SK-N-SH treated with all-trans-retinoic acid at 6 μM for 48 hours (cell line): ENCODE results near the gene RET.

Source experiments
- BACH2 ChIP-seq: fragments of 250-450 bp; sonication (Bioruptor Pico); IDR thresholded peaks from 2 replicates; pipeline ENCODE4 v1.9.0; 2021; ENCODE audit warnings: mild to moderate bottlenecking, borderline replicate concordance
- ZC3H10 ChIP-seq: fragments of 250-450 bp; sonication (Bioruptor Pico); IDR thresholded peaks from 2 replicates; pipeline ENCODE4 v1.5.1; 2021; ENCODE audit warnings: mild to moderate bottlenecking, moderate library complexity

DNA sequence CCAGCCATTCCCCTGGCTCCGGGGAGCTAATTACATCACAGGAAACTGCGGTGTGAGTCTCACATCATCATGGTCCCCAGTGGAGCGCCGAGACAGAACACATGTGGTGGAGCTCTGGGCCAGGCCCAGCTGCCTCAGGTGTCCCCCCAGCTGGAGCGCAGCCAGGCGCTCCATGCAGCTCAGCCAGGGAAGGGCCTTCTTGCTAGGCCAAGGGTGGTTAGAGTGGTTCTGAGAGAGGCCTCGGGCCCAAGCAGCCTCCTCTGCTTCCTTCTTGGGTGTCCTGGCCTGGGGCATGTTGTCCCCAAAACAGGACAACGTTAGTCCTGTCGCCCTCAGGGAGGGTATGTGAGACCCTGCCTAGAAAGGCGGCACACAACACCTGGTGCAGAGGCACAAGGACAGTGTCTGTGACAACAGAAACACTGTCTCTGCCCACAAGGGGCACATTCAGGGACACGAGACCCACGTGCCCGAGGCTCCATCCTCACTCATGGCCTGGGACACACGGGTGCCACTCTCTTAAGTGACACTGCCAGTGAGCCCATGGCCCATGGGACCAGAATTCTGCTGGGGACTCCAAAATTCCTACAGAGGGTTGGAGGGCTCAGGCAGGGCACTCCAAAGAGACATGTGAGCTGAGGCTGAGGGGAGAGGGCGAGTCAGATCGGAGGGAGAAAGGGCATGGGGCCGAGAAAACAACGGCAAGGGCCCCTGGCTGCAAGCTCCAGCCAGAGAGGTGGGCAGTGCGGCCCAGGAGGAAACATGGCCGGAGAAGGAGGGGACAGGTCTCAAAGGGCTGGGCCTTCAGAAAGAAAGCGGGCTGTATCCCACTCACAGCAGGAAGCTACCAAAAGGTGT lies 37.0 kb upstream of the RET start:
- TF ChIP-seq ZC3H10 = no peak
- no peak for TF ChIP-seq BACH2
